Body of pancreas (tissue), 4 donors: Measurements from ENCODE around the gene PIGBOS1. TPM values are rescaled to one million over a fixed set of nuclear protein-coding genes. Genes with fewer than 3 reads are reported as not detected.

Experiments used
- ATAC-seq: fragments of 150-250 bp; one replicate; pipeline ENCODE4 v1.9.1; 2016
- DNase-seq, 4 donors: peaks; one replicate each; pipeline ENCODE4 v3.0.0-alpha.2; 2019
- H3K27ac ChIP-seq, 4 donors: fragments of 200-600 bp; sonication (generic); 1 replicate in 3 of 4; 2 replicates in 1 of 4; pipeline versions ENCODE4 v1.5.1 to v1.6.1; 2016 to 2019; ENCODE audit warnings: mild to moderate bottlenecking in 1 of 4, mixed read lengths in 1 of 4, moderate library complexity in 1 of 4
- H3K27me3 ChIP-seq, 2 donors: fragments of 200-600 bp; sonication (generic); one replicate each; pipeline ENCODE4 v1.6.0; 2016; ENCODE audit warnings: mild to moderate bottlenecking in 1 of 2
- H3K36me3 ChIP-seq, 2 donors: fragments of 200-600 bp; sonication (generic); replicated peaks in 1 of 2; 2 replicates each; pipeline ENCODE4 v1.5.1; 2016; ENCODE audit warnings: low read depth in 2 of 2; ENCODE audit not compliant: insufficient read depth in 1 of 2
- H3K4me1 ChIP-seq: fragments of 200-600 bp; sonication (generic); one replicate; pipeline ENCODE4 v1.6.0; 2016
- H3K4me3 ChIP-seq, 2 donors: fragments of 200-600 bp; sonication (generic); 1 replicate in 1 of 2; 2 replicates in 1 of 2; pipeline ENCODE4 v1.5.1; 2016 to 2019
- H3K9me3 ChIP-seq, 3 donors: fragments of 200-600 bp; sonication (generic); 1 replicate in 2 of 3; 2 replicates in 1 of 3; pipeline ENCODE4 v1.5.1; 2016
- CTCF ChIP-seq, 7 experiments: fragments of 450-650 bp in 4 of 7; fragments of 200-600 bp in 3 of 7; sonication (generic) in 3 of 7; IDR thresholded peaks; one replicate each; pipeline ENCODE4 v1.5.1; 2016 to 2019; ENCODE audit warnings: antibody characterized with exemption in 7 of 7
- POLR2A ChIP-seq, 3 donors: fragments of 450-650 bp; IDR thresholded peaks; one replicate each; pipeline ENCODE4 v1.6.1; 2016; ENCODE audit warnings: antibody characterized with exemption in 3 of 3, mild to moderate bottlenecking in 2 of 3
- WGBS, 2 donors: methylation state at CpG; one replicate each; pipeline ENCODE4 v1.1.5; 2017; 5-methylcytosine and 5-hydroxymethylcytosine counted together
- intact Hi-C: fragments of 100-400 bp; cut with DNase I; formaldehyde crosslinking; loops from one replicate; pipeline ENCODE4 v1.15.1; 2023
- total RNA-seq, 2 donors: library from RNA; depleted of rRNA; stranded (reverse); fragments of >200 nt; gene quantifications; one replicate each; pipeline ENCODE4 v1.1.0, GENCODE V29; 2016

The PIGBOS1 gene
- total RNA-seq, 2 donors from 2014 or later: 11.2 to 16.1 TPM

DNA sequence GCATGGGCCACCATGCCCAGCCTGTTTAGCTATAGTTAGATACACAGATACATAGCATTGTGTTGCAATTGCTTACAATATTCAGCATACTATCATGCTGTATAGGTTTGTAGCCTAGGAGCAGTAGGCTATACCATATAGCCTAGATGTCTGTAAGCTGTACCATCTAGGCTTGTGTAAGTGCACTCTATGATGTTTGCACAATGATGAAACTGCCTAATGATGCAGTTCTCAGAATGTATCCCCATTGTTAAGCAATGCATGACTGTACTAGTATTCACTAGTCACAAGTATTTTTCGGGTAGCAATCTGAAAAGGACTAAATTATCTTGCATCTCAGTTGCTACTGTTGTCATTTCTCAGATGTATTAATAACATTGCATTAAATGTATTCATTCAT, 16.1 kb upstream of the PIGBOS1 start:
- 82 to 100% methylated on average over 1 of the region's 1 CpG for WGBS, 2 donors
- Histone ChIP-seq H3K9me3 (no peaks in the 10 kb centered on the region), H3K27ac (no peak overlapping the region), H3K4me1 (no peaks in the 10 kb centered on the region), H3K4me3 (no peak overlapping the region), H3K36me3 (no peaks in the 10 kb centered on the region), H3K27me3 (no peaks in the 10 kb centered on the region)
- intact Hi-C loops: no loop called here
- no peak for ATAC-seq
- TF ChIP-seq CTCF (IDR thresholded peaks at IDR 0.05) (no peak), POLR2A (IDR thresholded peaks at IDR 0.05) (no peak)
- no peak for DNase-seq

DNA sequence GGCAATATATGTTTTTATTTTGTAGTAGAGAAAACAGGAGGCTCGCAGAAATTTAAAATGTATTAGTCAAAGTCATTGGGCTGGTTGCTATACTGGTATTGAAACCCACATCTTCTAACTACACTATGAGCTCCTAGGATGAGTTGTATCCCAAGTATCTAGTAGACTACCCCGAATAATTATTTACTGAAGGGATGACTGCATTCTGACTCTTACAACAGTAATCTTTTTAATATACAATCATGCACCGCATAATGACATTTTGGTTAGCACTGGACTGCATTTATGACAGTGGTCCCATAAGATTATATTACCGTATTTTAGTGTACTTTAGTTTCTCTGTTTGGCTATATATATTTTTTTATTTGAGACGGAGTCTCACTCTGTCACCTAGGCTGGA, 15.4 kb upstream of the PIGBOS1 start:
- DNase-seq (no peak), ATAC-seq (no peak)
- no peaks in the 10 kb centered on the region for H3K4me1 ChIP-seq
- no peak overlapping the region for H3K27ac ChIP-seq
- TF ChIP-seq CTCF (IDR thresholded peaks at IDR 0.05) (no peak), POLR2A (IDR thresholded peaks at IDR 0.05) (no peak)
- no peaks in the 10 kb centered on the region for H3K9me3 ChIP-seq
- no peaks in the 10 kb centered on the region for H3K36me3 ChIP-seq
- no peaks in the 10 kb centered on the region for H3K27me3 ChIP-seq
- WGBS, 2 donors: 88 to 92% methylated on average over 5 of the region's 5 CpGs
- intact Hi-C loops: no loop called here
- no peak overlapping the region for H3K4me3 ChIP-seq

DNA sequence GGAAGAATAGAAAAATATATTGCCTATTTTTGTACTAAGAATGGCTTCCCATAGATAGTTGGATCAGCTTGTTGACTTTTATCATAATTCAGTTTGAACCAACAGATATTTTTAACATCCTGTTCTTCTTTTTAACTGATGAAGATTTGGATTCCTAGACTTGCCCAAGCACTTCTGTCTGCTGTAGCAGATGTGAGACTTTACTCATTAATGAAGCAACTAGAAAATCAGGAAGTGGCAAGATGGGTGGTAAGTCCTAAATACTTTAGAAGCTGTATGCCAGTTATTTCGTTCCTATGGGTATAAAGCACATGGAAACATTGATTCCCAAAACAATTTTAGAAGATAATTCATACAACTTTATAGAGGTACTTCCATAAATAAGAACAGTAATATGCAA, 8.5 kb upstream of the PIGBOS1 start:
- WGBS, 2 donors: 69 to 85% methylated on average over 1 of the region's 1 CpG
- no peaks in the 10 kb centered on the region for H3K36me3 ChIP-seq
- intact Hi-C loops: no loop called here

GRCh38 chr15:55322467-55322866, 3.5 kb upstream of the PIGBOS1 start:
- DNase-seq (no peak), ATAC-seq (no peak)
- TF ChIP-seq POLR2A (IDR thresholded peaks at IDR 0.05) (no peak), CTCF (IDR thresholded peaks at IDR 0.05) (no peak)
- no peak overlapping the region for H3K27ac ChIP-seq
- H3K27me3 ChIP-seq: no peaks in the 10 kb centered on the region
- H3K4me1 ChIP-seq: peaks cover 14% of the 10 kb centered on the region
- 69 to 83% methylated on average over 5 of the region's 5 CpGs for WGBS, 2 donors
- H3K36me3 ChIP-seq: no peaks in the 10 kb centered on the region
- H3K9me3 ChIP-seq: peaks cover 0 to 6% (median 0%) of the 10 kb centered on the region in 3 donors
- no peak overlapping the region for H3K4me3 ChIP-seq
- intact Hi-C loops: no loop called here

More for the DNA sequence above, 8.5 kb upstream of the PIGBOS1 start:
- Histone ChIP-seq H3K4me3 (no peak overlapping the region), H3K9me3 (no peaks in the 10 kb centered on the region), H3K27me3 (no peaks in the 10 kb centered on the region), H3K4me1 (no peaks in the 10 kb centered on the region), H3K27ac (no peak overlapping the region)
- ATAC-seq: no peak
- TF ChIP-seq POLR2A (IDR thresholded peaks at IDR 0.05): no peak
- TF ChIP-seq CTCF (IDR thresholded peaks at IDR 0.05): no peak
- no peak for DNase-seq

GRCh38 chr15:55320963-55321362, 2.0 kb upstream of the PIGBOS1 start:
- ATAC-seq: no peak
- Histone ChIP-seq H3K4me3 (no peak overlapping the region), H3K27ac (no peak overlapping the region), H3K4me1 (peaks cover 22% of the 10 kb centered on the region), H3K27me3 (no peaks in the 10 kb centered on the region), H3K36me3 (no peaks in the 10 kb centered on the region), H3K9me3 (peaks cover 0 to 6% (median 0%) of the 10 kb centered on the region in 3 donors)
- no peak for TF ChIP-seq POLR2A (IDR thresholded peaks at IDR 0.05)
- DNase-seq: no peak
- intact Hi-C loops: no loop called here
- WGBS, 2 donors: 74 to 90% methylated on average over 1 of the region's 1 CpG
